Measurements from ENCODE around the gene PRSS8.

The PRSS8 gene

DNA sequence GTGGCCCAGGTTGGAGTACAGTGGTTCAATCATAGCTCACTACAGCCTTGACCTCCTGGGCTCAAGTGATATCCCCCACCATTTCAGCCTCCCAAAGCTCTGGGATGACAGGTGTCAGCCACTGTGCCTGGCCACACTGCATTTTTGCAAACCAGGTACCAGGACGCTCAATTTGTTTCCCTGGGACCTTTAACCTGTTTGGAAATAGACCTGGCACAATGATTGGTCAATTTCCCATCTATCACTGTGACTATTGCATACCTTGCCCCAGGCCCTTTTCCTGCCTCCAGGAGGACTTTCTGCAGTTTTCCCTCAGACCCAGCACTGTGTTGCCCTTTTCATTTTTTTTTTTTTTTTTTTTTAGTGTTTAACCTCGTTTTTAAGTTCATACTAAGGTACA lies 33.3 kb upstream of the PRSS8 start:
- TF ChIP-seq NFIC (IDR thresholded peaks at IDR 0.05) (no peak), RAD21 (IDR thresholded peaks at IDR 0.05; ENCODE audit: low read depth) (no peak), TAF1 (IDR thresholded peaks at IDR 0.05; ENCODE audit: low read depth) (no peak)
- TF ChIP-seq, protein P1, sequence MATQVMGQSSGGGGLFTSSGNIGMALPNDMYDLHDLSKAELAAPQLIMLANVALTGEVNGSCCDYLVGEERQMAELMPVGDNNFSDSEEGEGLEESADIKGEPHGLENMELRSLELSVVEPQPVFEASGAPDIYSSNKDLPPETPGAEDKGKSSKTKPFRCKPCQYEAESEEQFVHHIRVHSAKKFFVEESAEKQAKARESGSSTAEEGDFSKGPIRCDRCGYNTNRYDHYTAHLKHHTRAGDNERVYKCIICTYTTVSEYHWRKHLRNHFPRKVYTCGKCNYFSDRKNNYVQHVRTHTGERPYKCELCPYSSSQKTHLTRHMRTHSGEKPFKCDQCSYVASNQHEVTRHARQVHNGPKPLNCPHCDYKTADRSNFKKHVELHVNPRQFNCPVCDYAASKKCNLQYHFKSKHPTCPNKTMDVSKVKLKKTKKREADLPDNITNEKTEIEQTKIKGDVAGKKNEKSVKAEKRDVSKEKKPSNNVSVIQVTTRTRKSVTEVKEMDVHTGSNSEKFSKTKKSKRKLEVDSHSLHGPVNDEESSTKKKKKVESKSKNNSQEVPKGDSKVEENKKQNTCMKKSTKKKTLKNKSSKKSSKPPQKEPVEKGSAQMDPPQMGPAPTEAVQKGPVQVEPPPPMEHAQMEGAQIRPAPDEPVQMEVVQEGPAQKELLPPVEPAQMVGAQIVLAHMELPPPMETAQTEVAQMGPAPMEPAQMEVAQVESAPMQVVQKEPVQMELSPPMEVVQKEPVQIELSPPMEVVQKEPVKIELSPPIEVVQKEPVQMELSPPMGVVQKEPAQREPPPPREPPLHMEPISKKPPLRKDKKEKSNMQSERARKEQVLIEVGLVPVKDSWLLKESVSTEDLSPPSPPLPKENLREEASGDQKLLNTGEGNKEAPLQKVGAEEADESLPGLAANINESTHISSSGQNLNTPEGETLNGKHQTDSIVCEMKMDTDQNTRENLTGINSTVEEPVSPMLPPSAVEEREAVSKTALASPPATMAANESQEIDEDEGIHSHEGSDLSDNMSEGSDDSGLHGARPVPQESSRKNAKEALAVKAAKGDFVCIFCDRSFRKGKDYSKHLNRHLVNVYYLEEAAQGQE (IDR thresholded peaks at IDR 0.05; ENCODE audit: low read depth), result no peak

DNA sequence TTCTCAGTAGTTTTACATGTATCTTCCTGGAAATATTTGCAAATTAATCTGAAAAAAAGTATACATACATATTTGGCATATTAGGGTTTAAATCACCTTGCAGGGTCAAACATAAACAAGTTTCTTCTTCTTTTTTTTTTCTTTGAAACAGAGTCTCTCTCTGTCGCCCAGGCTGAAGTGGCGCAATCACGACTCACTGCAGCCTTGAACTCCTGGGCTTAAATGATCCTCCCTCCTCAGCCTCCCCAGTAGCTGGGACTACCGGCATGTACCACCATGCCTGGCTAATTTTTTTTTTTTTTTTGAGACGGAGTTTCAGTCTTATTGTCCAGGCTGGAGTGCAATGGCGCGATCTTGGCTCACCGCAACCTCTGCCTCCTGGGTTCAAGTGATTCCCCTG lies 31.8 kb upstream of the PRSS8 start:
- no peak for TF ChIP-seq FOXM1 (IDR thresholded peaks at IDR 0.05; ENCODE audit: borderline replicate concordance, low read depth)
- TF ChIP-seq, protein P2, sequence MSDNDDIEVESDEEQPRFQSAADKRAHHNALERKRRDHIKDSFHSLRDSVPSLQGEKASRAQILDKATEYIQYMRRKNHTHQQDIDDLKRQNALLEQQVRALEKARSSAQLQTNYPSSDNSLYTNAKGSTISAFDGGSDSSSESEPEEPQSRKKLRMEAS (IDR thresholded peaks at IDR 0.05), result no peak
- no peak for TF ChIP-seq TEAD4 (IDR thresholded peaks at IDR 0.05)
- no peak for TF ChIP-seq YY1 (IDR thresholded peaks at IDR 0.05; ENCODE audit: low read depth)
- TF ChIP-seq ZBTB7A (IDR thresholded peaks at IDR 0.05; ENCODE audit: low read depth), result no peak
- no peak for TF ChIP-seq TCF12 (IDR thresholded peaks at IDR 0.05; ENCODE audit: low read depth)
- TF ChIP-seq RAD21 (IDR thresholded peaks at IDR 0.05; ENCODE audit: low read depth), result no peak
- TF ChIP-seq EGR1 (IDR thresholded peaks at IDR 0.05), result no peak
- TF ChIP-seq, protein P1 (IDR thresholded peaks at IDR 0.05; ENCODE audit: low read depth), result no peak
- no peak for TF ChIP-seq EP300 (IDR thresholded peaks at IDR 0.05; ENCODE audit: borderline replicate concordance)
- TF ChIP-seq NFIC (IDR thresholded peaks at IDR 0.05), result no peak
- TF ChIP-seq CEBPB (IDR thresholded peaks at IDR 0.05), result no peak
- TF ChIP-seq CREB1 (IDR thresholded peaks at IDR 0.05; ENCODE audit: low read depth), result no peak
- TF ChIP-seq TAF1 (IDR thresholded peaks at IDR 0.05; ENCODE audit: low read depth), result no peak
- TF ChIP-seq, protein P3, sequence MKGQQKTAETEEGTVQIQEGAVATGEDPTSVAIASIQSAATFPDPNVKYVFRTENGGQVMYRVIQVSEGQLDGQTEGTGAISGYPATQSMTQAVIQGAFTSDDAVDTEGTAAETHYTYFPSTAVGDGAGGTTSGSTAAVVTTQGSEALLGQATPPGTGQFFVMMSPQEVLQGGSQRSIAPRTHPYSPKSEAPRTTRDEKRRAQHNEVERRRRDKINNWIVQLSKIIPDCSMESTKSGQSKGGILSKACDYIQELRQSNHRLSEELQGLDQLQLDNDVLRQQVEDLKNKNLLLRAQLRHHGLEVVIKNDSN (IDR thresholded peaks at IDR 0.05), result no peak

DNA sequence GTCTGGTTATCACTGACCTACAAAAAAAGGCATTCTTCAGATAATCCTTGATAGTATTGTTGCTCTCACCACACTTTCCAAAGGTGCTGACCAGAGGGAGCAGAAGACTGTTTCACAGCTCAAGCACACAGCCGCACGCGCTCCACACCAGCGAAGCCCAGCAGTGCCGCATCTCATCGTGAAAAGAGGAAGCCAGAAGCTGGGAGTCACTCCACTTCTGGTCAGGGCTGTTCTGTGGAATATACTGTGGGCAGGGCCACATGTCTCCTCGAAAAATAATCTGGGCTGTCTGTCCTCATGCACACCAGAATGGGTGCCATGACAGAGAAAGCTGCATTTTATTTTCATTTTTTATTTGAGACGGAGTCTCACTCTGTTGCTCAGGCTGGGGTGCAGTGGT lies 21.6 kb upstream of the PRSS8 start:
- TF ChIP-seq EGR1 (IDR thresholded peaks at IDR 0.05) (no peak), TEAD4 (IDR thresholded peaks at IDR 0.05) (no peak), FOXM1 (IDR thresholded peaks at IDR 0.05; ENCODE audit: borderline replicate concordance, low read depth) (no peak), RAD21 (IDR thresholded peaks at IDR 0.05; ENCODE audit: low read depth) (no peak), CREB1 (IDR thresholded peaks at IDR 0.05; ENCODE audit: low read depth) (no peak), EP300 (IDR thresholded peaks at IDR 0.05; ENCODE audit: borderline replicate concordance) (no peak), CEBPB (IDR thresholded peaks at IDR 0.05) (no peak), NFIC (IDR thresholded peaks at IDR 0.05) (no peak), ZBTB7A (IDR thresholded peaks at IDR 0.05; ENCODE audit: low read depth) (no peak), TAF1 (IDR thresholded peaks at IDR 0.05; ENCODE audit: low read depth) (no peak), TCF12 (IDR thresholded peaks at IDR 0.05; ENCODE audit: low read depth) (no peak), YY1 (IDR thresholded peaks at IDR 0.05; ENCODE audit: low read depth) (no peak)
- TF ChIP-seq, protein P1 (IDR thresholded peaks at IDR 0.05; ENCODE audit: low read depth), result no peak
- TF ChIP-seq, protein P3 (IDR thresholded peaks at IDR 0.05), result no peak
- TF ChIP-seq, protein P2 (IDR thresholded peaks at IDR 0.05), result no peak

DNA sequence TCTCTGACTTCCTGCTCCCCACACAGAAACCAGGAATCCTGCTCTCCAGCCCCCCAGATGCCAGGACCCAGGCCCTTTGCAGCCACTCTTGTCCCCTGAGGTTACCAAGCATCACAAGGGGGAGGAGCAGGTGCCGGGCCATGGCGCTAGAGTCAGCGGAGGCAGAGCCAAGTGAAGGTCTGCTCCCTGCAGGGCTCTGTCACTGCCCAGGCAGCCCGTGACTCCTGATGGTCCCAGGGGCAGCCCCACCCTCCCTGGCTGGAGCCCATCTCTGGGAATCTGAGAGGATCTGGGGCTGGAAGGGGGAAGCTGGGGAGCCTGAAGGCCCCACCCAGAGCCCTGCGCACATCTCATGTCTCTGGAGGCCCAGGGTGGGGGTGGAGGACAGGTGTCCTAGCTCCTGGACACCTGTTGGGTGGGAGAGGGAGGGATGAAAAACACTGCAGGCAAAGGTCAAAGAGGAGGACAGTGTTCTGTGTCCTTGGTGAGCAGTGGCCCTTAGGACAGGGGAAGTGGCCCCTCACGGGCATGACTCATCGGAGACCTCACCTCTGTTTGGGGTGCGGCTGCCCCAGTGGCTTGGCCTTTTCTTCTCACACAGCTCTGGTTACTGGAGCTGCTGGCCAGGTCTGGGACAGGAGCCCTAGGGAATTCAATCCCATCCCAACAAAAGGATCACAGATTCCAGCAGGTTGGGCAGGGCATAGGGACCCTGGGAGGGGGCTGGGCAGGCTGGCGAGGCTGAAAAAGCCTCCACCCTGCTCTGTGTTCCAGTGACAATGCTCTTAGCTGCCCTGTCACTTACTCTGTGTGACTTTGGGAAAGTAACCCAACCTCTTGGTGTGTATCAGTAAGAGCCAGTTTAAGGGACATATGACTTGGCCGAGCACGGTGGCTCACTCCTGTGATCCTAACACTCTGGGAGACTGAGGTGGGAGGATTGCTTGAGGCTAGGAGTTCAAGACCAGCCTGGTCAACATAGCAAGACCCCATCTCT lies 14.7 kb upstream of the PRSS8 start, which contains the start of gene PRSS36:
PRSS36 (minus strand) TSS at position 173 of the 997 bp plus-strand sequence; CDS start at position 142, 31 bp downstream.
- TF ChIP-seq TEAD4 (IDR thresholded peaks at IDR 0.05) (no peak), EGR1 (IDR thresholded peaks at IDR 0.05) (no peak), NFIC (IDR thresholded peaks at IDR 0.05) (no peak), TCF12 (IDR thresholded peaks at IDR 0.05; ENCODE audit: low read depth) (no peak), RAD21 (IDR thresholded peaks at IDR 0.05; ENCODE audit: low read depth) (no peak), EP300 (IDR thresholded peaks at IDR 0.05; ENCODE audit: borderline replicate concordance) (no peak), CEBPB (IDR thresholded peaks at IDR 0.05) (no peak), TAF1 (IDR thresholded peaks at IDR 0.05; ENCODE audit: low read depth) (no peak)
- TF ChIP-seq, protein P1 (IDR thresholded peaks at IDR 0.05; ENCODE audit: low read depth), result no peak
- TF ChIP-seq, protein P3 (IDR thresholded peaks at IDR 0.05), result no peak
- TF ChIP-seq, protein P2 (IDR thresholded peaks at IDR 0.05), result no peak
